GM12878 (cell line): ENCODE data around the gene RTP5. TPM values are rescaled to one million over a fixed set of nuclear protein-coding genes. Genes with fewer than 3 reads are reported as not detected.

Source experiments
- ATAC-seq: fragments of 200-7000 bp; cut with Tn5 transposase; 3 replicates; pipeline ENCODE4 v1.9.1; 2020; ENCODE audit warnings: mild to moderate bottlenecking, moderate library complexity
- BruUV-seq: library from RNA; stranded (reverse); fragments of 400-500 nt; replicated peaks from 2 replicates; lab custom pipeline; 2021; lab: Mats Ljungman, UMichigan
- CTCF ChIA-PET: fragments of 300-600 bp; sonication (Branson Sonifier 250); formaldehyde crosslinking; extraction: SDS; loops from one replicate; lab custom pipeline; 2021; ENCODE audit warnings: inconsistent platforms; lab: Yijun Ruan, JAX
- POLR2A ChIA-PET: fragments of 350-600 bp; formaldehyde crosslinking; extraction: SDS; loops from one replicate; lab custom pipeline; 2021; ENCODE audit warnings: inconsistent platforms; lab: Charles Lee
- RAD21 ChIA-PET: fragments of 300-600 bp; sonication (Branson Sonifier 250); formaldehyde crosslinking; loops from one replicate; lab custom pipeline; 2023; ENCODE audit warnings: antibody characterized with exemption; ENCODE audit not compliant: unreplicated experiment; lab: Charles Lee
- SMC1A ChIA-PET: fragments of 300-600 bp; sonication (Branson Sonifier 250); formaldehyde crosslinking; loops from one replicate; lab custom pipeline; 2023; ENCODE audit not compliant: unreplicated experiment, uncharacterized antibody; lab: Charles Lee
- DNase-seq: peaks from one replicate; pipeline ENCODE4 v3.0.0-alpha.2; 2011; ENCODE audit warnings: low read depth, low spot score
- FAIRE-seq: peaks from 3 replicates; lab custom pipeline; 2011; peaks lifted over from hg19 to GRCh38; lab: Jason Lieb, UNC
- H2AFZ ChIP-seq: 2 replicates; pipeline ENCODE4 v1.6.0; 2011; ENCODE audit warnings: low read depth, low read length, control low read depth; ENCODE audit not compliant: control insufficient read depth
- H3K27ac ChIP-seq: 2 replicates; pipeline ENCODE4 v1.5.1; 2011; ENCODE audit warnings: control low read depth; ENCODE audit not compliant: control insufficient read depth, insufficient read depth
- H3K27me3 ChIP-seq, 2 experiments: replicated peaks in 1 of 2; 2 replicates each; pipeline versions ENCODE4 v1.6.0 to v1.6.1; 2011; ENCODE audit warnings: low read length in 1 of 2; ENCODE audit not compliant: control insufficient read depth in 2 of 2, insufficient read depth in 2 of 2
- H3K36me3 ChIP-seq, 2 experiments: 2 replicates each; pipeline ENCODE4 v1.5.1; 2011; ENCODE audit warnings: low read length in 1 of 2; ENCODE audit not compliant: control insufficient read depth in 2 of 2, insufficient read depth in 2 of 2
- H3K4me1 ChIP-seq: 2 replicates; pipeline ENCODE4 v1.6.1; 2011; ENCODE audit warnings: mild to moderate bottlenecking, low read length, moderate library complexity, mixed read lengths; ENCODE audit not compliant: control insufficient read depth, insufficient read depth
- H3K4me2 ChIP-seq: 2 replicates; pipeline ENCODE4 v1.6.0; 2011; ENCODE audit warnings: control low read depth; ENCODE audit not compliant: control insufficient read depth, insufficient read depth
- H3K4me3 ChIP-seq: fragments of 200-600 bp; sonication (generic); 2 replicates; pipeline ENCODE4 v1.5.1; 2016
- H3K79me2 ChIP-seq: 2 replicates; pipeline ENCODE4 v1.6.0; 2011; ENCODE audit warnings: low read length; ENCODE audit not compliant: control insufficient read depth, insufficient read depth
- H3K9ac ChIP-seq: 2 replicates; pipeline ENCODE4 v1.8.0; 2011; ENCODE audit warnings: low read length, control low read depth, mixed read lengths; ENCODE audit not compliant: control insufficient read depth, insufficient read depth
- H3K9me3 ChIP-seq: replicated peaks from 3 replicates; pipeline ENCODE4 v1.5.1; 2011; ENCODE audit warnings: mild to moderate bottlenecking, low read length; ENCODE audit not compliant: control insufficient read depth, insufficient read depth
- H4K20me1 ChIP-seq: 2 replicates; pipeline ENCODE4 v1.6.0; 2011; ENCODE audit not compliant: control insufficient read depth, insufficient read depth
- BHLHE40 ChIP-seq, 2 experiments: fragments of 450-650 bp in 1 of 2; IDR thresholded peaks; 2 replicates each; pipeline ENCODE4 v1.6.1; 2011 to 2017; ENCODE audit warnings: low read depth in 2 of 2, borderline replicate concordance in 1 of 2, improper control_type of control experiment in 1 of 2, low read length in 1 of 2, mild to moderate bottlenecking in 1 of 2
- KAT2A ChIP-seq: conservative IDR thresholded peaks from 2 replicates; pipeline ENCODE4 v1.6.1; 2011; ENCODE audit warnings: low read depth, low read length; ENCODE audit not compliant: control insufficient read depth
- NBN ChIP-seq: fragments of 450-650 bp; IDR thresholded peaks from 2 replicates; pipeline ENCODE4 v1.6.1; 2016
- PAX8 ChIP-seq: fragments of 450-650 bp; IDR thresholded peaks from 2 replicates; pipeline ENCODE4 v1.6.1; 2017; ENCODE audit warnings: mild to moderate bottlenecking, moderate library complexity
- POLR2AphosphoS2 ChIP-seq: IDR thresholded peaks from 2 replicates; pipeline ENCODE4 v1.6.1; 2011; ENCODE audit warnings: low read depth, mild to moderate bottlenecking, low read length, improper control_type of control experiment, moderate library complexity
- RBBP5 ChIP-seq: fragments of 200-600 bp; sonication (generic); conservative IDR thresholded peaks from 2 replicates; pipeline ENCODE4 v1.6.1; 2016
- SMARCA5 ChIP-seq: fragments of 450-650 bp; IDR thresholded peaks from 2 replicates; pipeline ENCODE4 v1.6.1; 2017; ENCODE audit warnings: mild to moderate bottlenecking
- TAF1 ChIP-seq: IDR thresholded peaks from 2 replicates; pipeline ENCODE4 v1.6.1; 2011; ENCODE audit warnings: mild to moderate bottlenecking, low read depth, low read length, borderline replicate concordance
- TCF12 ChIP-seq: IDR thresholded peaks from 2 replicates; pipeline ENCODE4 v1.6.1; 2011; ENCODE audit warnings: low read depth, mild to moderate bottlenecking, low read length
- ZNF384 ChIP-seq: IDR thresholded peaks from 2 replicates; pipeline ENCODE4 v1.6.1; 2012; ENCODE audit warnings: low read depth, mild to moderate bottlenecking, low read length, improper control_type of control experiment, borderline replicate concordance
- WGBS: methylation state at CpG from one replicate; pipeline ENCODE4 v1.1.6; 2016; ENCODE audit warnings: low lambda C conversion rate; ENCODE audit not compliant: insufficient replicate concordance, insufficient coverage; ENCODE audit errors: missing lambda C conversion rate; 5-methylcytosine and 5-hydroxymethylcytosine counted together
- in situ Hi-C: fragments of 300-500 bp; cut with MboI; formaldehyde crosslinking; loops from 9 replicates; pipeline ENCODE4 v1.14.3; 2018; ENCODE audit warnings: mixed read lengths
- intact Hi-C: fragments of 100-400 bp; cut with micrococcal nuclease; formaldehyde crosslinking; loops from one replicate; pipeline ENCODE4 v1.14.2; 2022; ENCODE audit not compliant: unreplicated experiment
- polyA plus RNA-seq, 11 experiments: library from polyadenylated mRNA; depleted of rRNA in 4 of 11; unstranded in 6 of 11; stranded (reverse) in 5 of 11; fragments of >200 nt; fragmentation: Nextera tagmentation in 4 of 11; fragmentation: Illumina TruSeq in 1 of 11; extraction: Ambion mirVana in 4 of 11; extraction: Trizol in 1 of 11; gene quantifications; 1 replicate in 1 of 11; 2 replicates in 10 of 11; pipeline versions ENCODE4 v1.2.1 to v1.2.3, GENCODE V29; 2011 to 2016; ENCODE audit warnings: inconsistent platforms in 2 of 11, missing spikeins in 2 of 11, low read depth in 1 of 11
- total RNA-seq, 4 experiments: library from RNA; depleted of rRNA in 3 of 4; stranded (reverse); fragments of >200 nt in 3 of 4; fragmentation: Illumina TruSeq in 1 of 4; extraction: Trizol in 1 of 4; gene quantifications; 2 replicates each; pipeline versions ENCODE4 v1.2.1 to v1.2.3, GENCODE V29; 2013 to 2021
- TF ChIP-seq, protein P1 (sequence below): IDR thresholded peaks from 2 replicates; pipeline ENCODE4 v1.6.1; 2011; ENCODE audit warnings: low read depth, mild to moderate bottlenecking, low read length, moderate library complexity, borderline replicate concordance; ENCODE audit errors: extremely low read depth
- TF ChIP-seq, protein P2 (sequence below): fragments of 450-650 bp; conservative IDR thresholded peaks from 2 replicates; pipeline ENCODE4 v1.6.1; 2017; ENCODE audit warnings: mild to moderate bottlenecking, moderate library complexity
- TF ChIP-seq, protein P3 (sequence below): fragments of 450-650 bp; formaldehyde crosslinking; IDR thresholded peaks from 2 replicates; pipeline ENCODE4 v1.4.0; 2022; ENCODE audit warnings: mild to moderate bottlenecking, moderate library complexity
- TF ChIP-seq, protein P4 (sequence below): fragments of 450-650 bp; IDR thresholded peaks from 2 replicates; pipeline ENCODE4 v1.6.1; 2014; ENCODE audit warnings: mild to moderate bottlenecking
- TF ChIP-seq, protein P5 (sequence below): fragments of 450-650 bp; IDR thresholded peaks from 2 replicates; pipeline ENCODE4 v1.6.1; 2018; ENCODE audit warnings: borderline replicate concordance, mild to moderate bottlenecking; ENCODE audit not compliant: partially characterized antibody

Gene RTP5
- total and polyA plus RNA-seq, 10 of the 15 experiments (the other 5 are each of a cell fraction or from before 2014, with no cell fraction given) = 0.05 TPM; not detected in 9

DNA sequence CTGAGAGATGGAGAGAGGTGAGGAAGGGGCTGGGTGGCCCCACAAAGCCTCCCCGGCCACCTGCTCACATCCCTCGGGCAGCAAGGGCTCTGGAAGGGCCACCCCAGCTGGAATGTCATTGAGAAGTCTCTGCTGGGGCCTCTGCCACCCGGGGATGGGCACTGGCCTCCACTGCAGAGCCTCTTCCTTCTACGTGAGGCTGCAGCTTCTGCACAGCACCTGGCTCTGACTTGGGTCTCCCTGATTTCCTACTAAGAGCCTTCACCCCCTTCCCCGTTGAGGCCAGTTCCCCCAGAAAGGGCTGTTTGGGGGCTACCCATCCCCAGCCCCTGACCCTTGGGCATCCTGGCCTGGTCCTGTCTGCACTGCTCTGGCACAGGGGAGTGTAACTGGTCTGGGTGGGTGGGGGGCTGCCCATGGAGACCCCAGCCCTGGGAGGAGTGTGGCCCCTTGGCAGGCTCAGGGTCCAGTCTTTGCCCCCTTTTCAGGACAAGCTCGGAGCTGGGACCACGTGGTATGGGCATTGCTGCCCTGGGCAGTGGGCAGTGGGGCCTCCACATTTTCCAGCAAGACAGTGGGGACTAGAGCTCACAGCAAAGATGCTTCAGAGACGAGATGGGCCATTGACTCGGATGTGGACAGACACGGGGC, 16.4 kb upstream of the RTP5 start:
- no peaks in the 10 kb centered on the region for H3K4me1 ChIP-seq
- FAIRE-seq (no peak), ATAC-seq (no peak), DNase-seq (no peak)
- ChIA-PET SMC1A (no interaction called here), POLR2A (interaction anchor here (0.9 kb wide), 1 partner anchor 14 kb away, joined by 3 read pairs; no protein-coding TSS in a partner anchor), RAD21 (no interaction called here), CTCF (no interaction called here)
- H3K27ac ChIP-seq = no peak overlapping the region
- H3K27me3 ChIP-seq = no peaks in the 10 kb centered on the region
- no TSS peak for BruUV-seq
- H3K4me2 ChIP-seq = no peak overlapping the region
- in situ Hi-C loops = no loop called here
- no peak overlapping the region for H2AFZ ChIP-seq
- H3K4me3 ChIP-seq = no peak overlapping the region
- H3K36me3 ChIP-seq = no peaks in the 10 kb centered on the region
- no peaks in the 10 kb centered on the region for H4K20me1 ChIP-seq
- H3K9me3 ChIP-seq = no peaks in the 10 kb centered on the region
- peaks cover under 1% of the 10 kb centered on the region; the same call in 1 of the 2 replicates for H3K79me2 ChIP-seq
- intact Hi-C loops = no loop called here
- H3K9ac ChIP-seq = no peak overlapping the region
- 37% methylated on average over 10 of the region's 10 CpGs for WGBS
- TF ChIP-seq RBBP5 (no peak), ZNF384 (no peak), TAF1 (no peak), NBN (no peak), PAX8 (no peak), BHLHE40 (IDR thresholded peaks at IDR 0.05; ENCODE audit: borderline replicate concordance in 1 of 2, low read depth in 2 of 2, low read length in 1 of 2) (no peak), TCF12 (no peak), SMARCA5 (no peak), KAT2A (no peak), POLR2AphosphoS2 (no peak)
- TF ChIP-seq, protein P1, sequence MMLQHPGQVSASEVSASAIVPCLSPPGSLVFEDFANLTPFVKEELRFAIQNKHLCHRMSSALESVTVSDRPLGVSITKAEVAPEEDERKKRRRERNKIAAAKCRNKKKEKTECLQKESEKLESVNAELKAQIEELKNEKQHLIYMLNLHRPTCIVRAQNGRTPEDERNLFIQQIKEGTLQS = no peak
- TF ChIP-seq, protein P2, sequence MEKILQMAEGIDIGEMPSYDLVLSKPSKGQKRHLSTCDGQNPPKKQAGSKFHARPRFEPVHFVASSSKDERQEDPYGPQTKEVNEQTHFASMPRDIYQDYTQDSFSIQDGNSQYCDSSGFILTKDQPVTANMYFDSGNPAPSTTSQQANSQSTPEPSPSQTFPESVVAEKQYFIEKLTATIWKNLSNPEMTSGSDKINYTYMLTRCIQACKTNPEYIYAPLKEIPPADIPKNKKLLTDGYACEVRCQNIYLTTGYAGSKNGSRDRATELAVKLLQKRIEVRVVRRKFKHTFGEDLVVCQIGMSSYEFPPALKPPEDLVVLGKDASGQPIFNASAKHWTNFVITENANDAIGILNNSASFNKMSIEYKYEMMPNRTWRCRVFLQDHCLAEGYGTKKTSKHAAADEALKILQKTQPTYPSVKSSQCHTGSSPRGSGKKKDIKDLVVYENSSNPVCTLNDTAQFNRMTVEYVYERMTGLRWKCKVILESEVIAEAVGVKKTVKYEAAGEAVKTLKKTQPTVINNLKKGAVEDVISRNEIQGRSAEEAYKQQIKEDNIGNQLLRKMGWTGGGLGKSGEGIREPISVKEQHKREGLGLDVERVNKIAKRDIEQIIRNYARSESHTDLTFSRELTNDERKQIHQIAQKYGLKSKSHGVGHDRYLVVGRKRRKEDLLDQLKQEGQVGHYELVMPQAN = no peak
- TF ChIP-seq, protein P3, sequence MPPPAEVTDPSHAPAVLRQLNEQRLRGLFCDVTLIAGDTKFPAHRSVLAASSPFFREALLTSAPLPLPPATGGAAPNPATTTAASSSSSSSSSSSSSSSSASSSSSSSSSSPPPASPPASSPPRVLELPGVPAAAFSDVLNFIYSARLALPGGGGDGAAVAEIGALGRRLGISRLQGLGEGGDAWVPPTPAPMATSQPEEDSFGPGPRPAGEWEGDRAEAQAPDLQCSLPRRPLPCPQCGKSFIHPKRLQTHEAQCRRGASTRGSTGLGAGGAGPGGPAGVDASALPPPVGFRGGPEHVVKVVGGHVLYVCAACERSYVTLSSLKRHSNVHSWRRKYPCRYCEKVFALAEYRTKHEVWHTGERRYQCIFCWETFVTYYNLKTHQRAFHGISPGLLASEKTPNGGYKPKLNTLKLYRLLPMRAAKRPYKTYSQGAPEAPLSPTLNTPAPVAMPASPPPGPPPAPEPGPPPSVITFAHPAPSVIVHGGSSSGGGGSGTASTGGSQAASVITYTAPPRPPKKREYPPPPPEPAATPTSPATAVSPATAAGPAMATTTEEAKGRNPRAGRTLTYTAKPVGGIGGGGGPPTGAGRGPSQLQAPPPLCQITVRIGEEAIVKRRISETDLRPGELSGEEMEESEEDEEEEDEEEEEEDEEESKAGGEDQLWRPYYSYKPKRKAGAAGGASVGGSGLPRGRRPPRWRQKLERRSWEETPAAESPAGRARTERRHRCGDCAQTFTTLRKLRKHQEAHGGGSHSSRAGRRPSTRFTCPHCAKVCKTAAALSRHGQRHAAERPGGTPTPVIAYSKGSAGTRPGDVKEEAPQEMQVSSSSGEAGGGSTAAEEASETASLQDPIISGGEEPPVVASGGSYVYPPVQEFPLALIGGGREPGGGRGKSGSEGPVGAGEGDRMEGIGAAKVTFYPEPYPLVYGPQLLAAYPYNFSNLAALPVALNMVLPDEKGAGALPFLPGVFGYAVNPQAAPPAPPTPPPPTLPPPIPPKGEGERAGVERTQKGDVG (CRISPR knock-in tag) = no peak
- TF ChIP-seq, protein P4, sequence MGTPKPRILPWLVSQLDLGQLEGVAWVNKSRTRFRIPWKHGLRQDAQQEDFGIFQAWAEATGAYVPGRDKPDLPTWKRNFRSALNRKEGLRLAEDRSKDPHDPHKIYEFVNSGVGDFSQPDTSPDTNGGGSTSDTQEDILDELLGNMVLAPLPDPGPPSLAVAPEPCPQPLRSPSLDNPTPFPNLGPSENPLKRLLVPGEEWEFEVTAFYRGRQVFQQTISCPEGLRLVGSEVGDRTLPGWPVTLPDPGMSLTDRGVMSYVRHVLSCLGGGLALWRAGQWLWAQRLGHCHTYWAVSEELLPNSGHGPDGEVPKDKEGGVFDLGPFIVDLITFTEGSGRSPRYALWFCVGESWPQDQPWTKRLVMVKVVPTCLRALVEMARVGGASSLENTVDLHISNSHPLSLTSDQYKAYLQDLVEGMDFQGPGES = no peak
- TF ChIP-seq, protein P5, sequence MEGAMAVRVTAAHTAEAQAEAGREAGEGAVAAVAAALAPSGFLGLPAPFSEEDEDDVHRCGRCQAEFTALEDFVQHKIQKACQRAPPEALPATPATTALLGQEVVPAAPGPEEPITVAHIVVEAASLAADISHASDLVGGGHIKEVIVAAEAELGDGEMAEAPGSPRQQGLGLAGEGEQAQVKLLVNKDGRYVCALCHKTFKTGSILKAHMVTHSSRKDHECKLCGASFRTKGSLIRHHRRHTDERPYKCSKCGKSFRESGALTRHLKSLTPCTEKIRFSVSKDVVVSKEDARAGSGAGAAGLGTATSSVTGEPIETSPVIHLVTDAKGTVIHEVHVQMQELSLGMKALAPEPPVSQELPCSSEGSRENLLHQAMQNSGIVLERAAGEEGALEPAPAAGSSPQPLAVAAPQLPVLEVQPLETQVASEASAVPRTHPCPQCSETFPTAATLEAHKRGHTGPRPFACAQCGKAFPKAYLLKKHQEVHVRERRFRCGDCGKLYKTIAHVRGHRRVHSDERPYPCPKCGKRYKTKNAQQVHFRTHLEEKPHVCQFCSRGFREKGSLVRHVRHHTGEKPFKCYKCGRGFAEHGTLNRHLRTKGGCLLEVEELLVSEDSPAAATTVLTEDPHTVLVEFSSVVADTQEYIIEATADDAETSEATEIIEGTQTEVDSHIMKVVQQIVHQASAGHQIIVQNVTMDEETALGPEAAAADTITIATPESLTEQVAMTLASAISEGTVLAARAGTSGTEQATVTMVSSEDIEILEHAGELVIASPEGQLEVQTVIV = no peak
